Endothelial cell of umbilical vein (primary cell): ENCODE measurements around the gene MATR3. TPM values are rescaled to one million over a fixed set of nuclear protein-coding genes. Genes with fewer than 3 reads are reported as not detected.

Experiments
- BruUV-seq: library from RNA; stranded (reverse); fragments of 400-500 nt; replicated peaks from 2 replicates; lab custom pipeline; 2021; lab: Mats Ljungman, UMichigan
- CTCF ChIA-PET: fragments of 300-600, 350-600 bp; sonication (Branson Sonifier 250); formaldehyde crosslinking; loops from one replicate; lab custom pipeline; 2021; ENCODE audit warnings: antibody characterized with exemption, inconsistent platforms; lab: Charles Lee
- POLR2A ChIA-PET: fragments of 300-600, 350-600 bp; sonication (Branson Sonifier 250); formaldehyde crosslinking; loops from one replicate; lab custom pipeline; 2021; ENCODE audit warnings: antibody characterized with exemption, inconsistent platforms; lab: Charles Lee
- DNase-seq: peaks from one replicate; pipeline ENCODE4 v3.0.0-alpha.2; 2011; ENCODE audit warnings: low read depth, low spot score
- FAIRE-seq: peaks from 2 replicates; lab custom pipeline; 2011; peaks lifted over from hg19 to GRCh38; lab: Jason Lieb, UNC
- H2AFZ ChIP-seq: 2 replicates; pipeline ENCODE4 v1.6.0; 2012; ENCODE audit warnings: low read depth, low read length, control low read depth, inconsistent platforms
- H3K27ac ChIP-seq: 2 replicates; pipeline ENCODE4 v1.5.1; 2011; ENCODE audit warnings: low read depth, mild to moderate bottlenecking, control low read depth, low read length, moderate library complexity; ENCODE audit not compliant: insufficient read depth
- H3K27me3 ChIP-seq, 2 experiments: 2 replicates each; pipeline versions ENCODE4 v1.6.0 to v1.6.1; 2011; ENCODE audit warnings: low read length in 2 of 2, mixed read lengths in 1 of 2; ENCODE audit not compliant: control insufficient read depth in 2 of 2, insufficient read depth in 2 of 2
- H3K36me3 ChIP-seq, 2 experiments: 2 replicates in 1 of 2; 3 replicates in 1 of 2; pipeline ENCODE4 v1.5.1; 2011; ENCODE audit warnings: low read length in 2 of 2, mild to moderate bottlenecking in 1 of 2, moderate library complexity in 1 of 2; ENCODE audit not compliant: control insufficient read depth in 2 of 2, insufficient read depth in 2 of 2; ENCODE audit errors: extremely low read depth in 1 of 2
- H3K4me1 ChIP-seq: 3 replicates; pipeline ENCODE4 v1.5.1; 2011; ENCODE audit warnings: mild to moderate bottlenecking, low read length; ENCODE audit not compliant: control insufficient read depth, insufficient read depth; ENCODE audit errors: extremely low read depth
- H3K4me2 ChIP-seq: 2 replicates; pipeline ENCODE4 v1.6.1; 2011; ENCODE audit warnings: low read length, control low read depth, mixed read lengths; ENCODE audit not compliant: insufficient read depth
- H3K4me3 ChIP-seq, 3 experiments: fragments of 200-600 bp in 1 of 3; sonication (generic), shearing (Covaris generic) in 1 of 3; replicated peaks in 1 of 3; 2 replicates each; pipeline ENCODE4 v1.5.1; 2011 to 2016; ENCODE audit warnings: control low read depth in 3 of 3, low read length in 3 of 3, mild to moderate bottlenecking in 2 of 3, inconsistent platforms in 1 of 3, low read depth in 1 of 3, moderate library complexity in 1 of 3; ENCODE audit not compliant: insufficient read depth in 1 of 3
- H3K79me2 ChIP-seq: 2 replicates; pipeline ENCODE4 v1.6.0; 2012; ENCODE audit warnings: low read length, inconsistent platforms; ENCODE audit not compliant: control insufficient read depth, insufficient read depth
- H3K9ac ChIP-seq: replicated peaks from 2 replicates; pipeline ENCODE3; 2011; ENCODE audit warnings: low read length, control low read depth; ENCODE audit not compliant: insufficient read depth; ENCODE audit errors: extremely low read depth
- H3K9me1 ChIP-seq: replicated peaks from 3 replicates; pipeline ENCODE4 v1.6.0; 2011; ENCODE audit warnings: mild to moderate bottlenecking, low read length; ENCODE audit not compliant: control insufficient read depth, insufficient read depth; ENCODE audit errors: extremely low read depth
- H3K9me3 ChIP-seq: replicated peaks from 2 replicates; pipeline ENCODE4 v1.5.1; 2012; ENCODE audit warnings: low read length, inconsistent platforms; ENCODE audit not compliant: control insufficient read depth, insufficient read depth
- H4K20me1 ChIP-seq: replicated peaks from 2 replicates; pipeline ENCODE3; 2011; ENCODE audit warnings: mild to moderate bottlenecking, low read length; ENCODE audit not compliant: control insufficient read depth, insufficient read depth; ENCODE audit errors: extremely low read depth
- EZH2 ChIP-seq: IDR thresholded peaks from 2 replicates; pipeline ENCODE4 v1.6.1; 2012; ENCODE audit warnings: borderline replicate concordance, low read depth, mild to moderate bottlenecking, moderate library complexity, low read length, inconsistent platforms; ENCODE audit not compliant: severe bottlenecking
- FOS ChIP-seq: IDR thresholded peaks from 2 replicates; pipeline ENCODE4 v1.6.1; 2011; ENCODE audit warnings: mild to moderate bottlenecking, low read length, moderate library complexity, borderline replicate concordance; ENCODE audit not compliant: insufficient read depth
- GATA2 ChIP-seq: IDR thresholded peaks from 2 replicates; pipeline ENCODE4 v1.7.0; 2011; ENCODE audit warnings: low read depth, mild to moderate bottlenecking, moderate library complexity, mixed read lengths, low read length; ENCODE audit not compliant: insufficient read length, insufficient read depth
- JUN ChIP-seq: IDR thresholded peaks from 2 replicates; pipeline ENCODE4 v1.6.1; 2011; ENCODE audit warnings: borderline replicate concordance, low read depth; ENCODE audit not compliant: insufficient read length, insufficient read depth
- MAX ChIP-seq: IDR thresholded peaks from 2 replicates; pipeline ENCODE4 v1.6.1; 2011; ENCODE audit not compliant: insufficient read depth, insufficient read length
- MYC ChIP-seq: IDR thresholded peaks from one replicate; pipeline ENCODE4 v1.6.1; 2011; ENCODE audit warnings: mild to moderate bottlenecking, low read depth, low read length
- POLR2A ChIP-seq: IDR thresholded peaks from 2 replicates; pipeline ENCODE4 v1.6.1; 2012; ENCODE audit warnings: low read depth, mild to moderate bottlenecking, control low read depth, low read length
- POLR2AphosphoS5 ChIP-seq: IDR thresholded peaks from 2 replicates; pipeline ENCODE4 v1.6.1; 2012; ENCODE audit warnings: low read depth, mild to moderate bottlenecking, control low read depth, low read length, moderate library complexity; ENCODE audit not compliant: insufficient read depth
- dilution Hi-C: fragments of 300-500 bp; cut with MboI; formaldehyde crosslinking; loops from one replicate; pipeline ENCODE4 v1.15.0; 2019; ENCODE audit warnings: low sequenced_read_pairs; ENCODE audit not compliant: extremely low pct_ligation_motif_present
- intact Hi-C: fragments of 100-400 bp; cut with micrococcal nuclease; formaldehyde crosslinking; loops from one replicate; pipeline ENCODE4 v1.10.0; 2022
- polyA plus RNA-seq, 4 experiments: library from polyadenylated mRNA; depleted of rRNA in 3 of 4; stranded (reverse) in 3 of 4; unstranded in 1 of 4; fragments of >200 nt; gene quantifications; 2 replicates each; pipeline versions ENCODE4 v1.2.1 to v1.2.3, GENCODE V29; 2011 to 2012; ENCODE audit warnings: missing spikeins in 1 of 4
- total RNA-seq: library from RNA; stranded (reverse); gene quantifications from 2 replicates; pipeline ENCODE4 v1.2.3, GENCODE V29; 2021
- TF ChIP-seq, protein P1 (sequence below), 2 donors: IDR thresholded peaks; 1 replicate in 1 of 2; 2 replicates in 1 of 2; pipeline ENCODE4 v1.5.1; 2011; ENCODE audit warnings: low read length in 2 of 2, mild to moderate bottlenecking in 2 of 2, moderate library complexity in 2 of 2, control low read depth in 1 of 2, inconsistent platforms in 1 of 2, low read depth in 1 of 2; ENCODE audit not compliant: insufficient read depth in 1 of 2; ENCODE audit errors: extremely low read depth in 1 of 2

MATR3 gene
- total and polyA plus RNA-seq, 2 donors (not counting 3 experiments of a cell fraction or from before 2014, with no cell fraction given) = 64.0 to 158 TPM

DNA sequence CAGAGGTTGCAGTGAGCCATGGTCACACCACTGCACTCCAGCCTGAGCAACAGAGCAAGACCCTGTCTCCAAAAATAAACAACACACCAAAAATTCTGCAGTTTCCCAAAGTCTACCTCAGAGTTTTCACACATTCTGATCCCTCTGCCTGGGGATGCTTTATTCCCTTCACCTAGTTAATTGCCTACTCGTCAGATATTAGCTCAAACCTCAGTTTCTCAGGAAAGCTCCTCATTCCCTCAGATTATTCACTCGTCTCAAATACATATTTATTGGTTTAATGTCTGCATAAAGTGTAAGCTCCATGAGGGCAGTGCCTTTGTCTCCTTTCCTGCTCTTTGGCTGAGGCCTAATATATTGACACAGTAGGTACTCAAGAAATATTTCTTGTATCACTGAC lies 2.5 kb upstream of the MATR3 start:
- peaks cover 2% of the 10 kb centered on the region for H4K20me1 ChIP-seq
- peaks cover 27% of the 10 kb centered on the region for H3K79me2 ChIP-seq
- no peak overlapping the region for H3K4me3 ChIP-seq
- H3K9ac ChIP-seq = no peak overlapping the region
- CTCF ChIA-PET = interaction anchor here (0.6 to 1.1 kb wide), 4 partner anchors 10 to 717 kb away, joined by 3 to 4 read pairs (median 4); no protein-coding TSS in a partner anchor
- BruUV-seq = no TSS peak
- H3K9me1 ChIP-seq = no peaks in the 10 kb centered on the region
- TF ChIP-seq JUN (no peak), GATA2 (no peak)
- FAIRE-seq (no peak), DNase-seq (no peak)
- H2AFZ ChIP-seq = no peak overlapping the region
- dilution Hi-C loops (no loop called here), intact Hi-C loops (loop anchor here (5.0 kb wide), 1 partner anchor 101 kb away; no protein-coding TSS in a partner anchor)
- H3K36me3 ChIP-seq = peaks cover 0 to 2% of the 10 kb centered on the region in 2 experiments
- H3K27me3 ChIP-seq = no peaks in the 10 kb centered on the region
- POLR2A ChIA-PET = no interaction called here
- H3K9me3 ChIP-seq = no peaks in the 10 kb centered on the region
- H3K4me2 ChIP-seq = no peak overlapping the region
- H3K4me1 ChIP-seq = peaks cover 10% of the 10 kb centered on the region
- H3K27ac ChIP-seq = no peak overlapping the region

- Histone ChIP-seq H4K20me1 (peaks cover 19% of the 10 kb centered on the region), H3K4me2 (peak overlapping the region; percentile 95), H3K4me3 (peak overlapping the region; percentile 36 to 78 (median 40)), H3K4me1 (peaks cover 21% of the 10 kb centered on the region), H3K79me2 (peaks cover 48% of the 10 kb centered on the region), H3K27me3 (no peaks in the 10 kb centered on the region), H2AFZ (peak overlapping the region; percentile 94), H3K27ac (peak overlapping the region; percentile 98), H3K36me3 (no peaks in the 10 kb centered on the region), H3K9me1 (no peaks in the 10 kb centered on the region), H3K9ac (peak overlapping the region; percentile 84), H3K9me3 (no peaks in the 10 kb centered on the region)
- CTCF ChIA-PET = interaction anchor here (1.0 to 2.4 kb wide), 7 partner anchors 9 to 714 kb away, joined by 3 to 12 read pairs (median 5); partner anchors contain the start of gene PAIP2
- FAIRE-seq = no peak
- no peak for TF ChIP-seq GATA2
- TF ChIP-seq POLR2A = no peak
- no peak for TF ChIP-seq FOS
- TF ChIP-seq MYC = no peak
- no peak for TF ChIP-seq POLR2AphosphoS5
- TF ChIP-seq, protein P1, sequence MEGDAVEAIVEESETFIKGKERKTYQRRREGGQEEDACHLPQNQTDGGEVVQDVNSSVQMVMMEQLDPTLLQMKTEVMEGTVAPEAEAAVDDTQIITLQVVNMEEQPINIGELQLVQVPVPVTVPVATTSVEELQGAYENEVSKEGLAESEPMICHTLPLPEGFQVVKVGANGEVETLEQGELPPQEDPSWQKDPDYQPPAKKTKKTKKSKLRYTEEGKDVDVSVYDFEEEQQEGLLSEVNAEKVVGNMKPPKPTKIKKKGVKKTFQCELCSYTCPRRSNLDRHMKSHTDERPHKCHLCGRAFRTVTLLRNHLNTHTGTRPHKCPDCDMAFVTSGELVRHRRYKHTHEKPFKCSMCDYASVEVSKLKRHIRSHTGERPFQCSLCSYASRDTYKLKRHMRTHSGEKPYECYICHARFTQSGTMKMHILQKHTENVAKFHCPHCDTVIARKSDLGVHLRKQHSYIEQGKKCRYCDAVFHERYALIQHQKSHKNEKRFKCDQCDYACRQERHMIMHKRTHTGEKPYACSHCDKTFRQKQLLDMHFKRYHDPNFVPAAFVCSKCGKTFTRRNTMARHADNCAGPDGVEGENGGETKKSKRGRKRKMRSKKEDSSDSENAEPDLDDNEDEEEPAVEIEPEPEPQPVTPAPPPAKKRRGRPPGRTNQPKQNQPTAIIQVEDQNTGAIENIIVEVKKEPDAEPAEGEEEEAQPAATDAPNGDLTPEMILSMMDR (IDR thresholded peaks at IDR 0.05; ENCODE audit: extremely low read depth in 1 of 2, insufficient read depth in 1 of 2, low read depth in 1 of 2, low read length in 2 of 2) = no peak
- no peak for TF ChIP-seq JUN
- TF ChIP-seq EZH2 = no peak
- no peak for TF ChIP-seq MAX
- no peak for DNase-seq
- no TSS peak for BruUV-seq
- dilution Hi-C loops (no loop called here), intact Hi-C loops (loop anchor here (1.0 to 5.0 kb wide), 2 partner anchors 49 to 99 kb away; no protein-coding TSS in a partner anchor)
- POLR2A ChIA-PET = interaction anchor here (0.6 to 1.7 kb wide), 9 partner anchors 9 to 718 kb away, joined by 3 to 17 read pairs (median 3); partner anchors contain the start of genes HSPA9 and PAIP2
Observed at GRCh38 chr5:139293202-139293506, 386 bp upstream of the MATR3 start.
